OCI-LY7 (cell line): ENCODE results near the gene RASSF4. TPM values are rescaled to one million over a fixed set of nuclear protein-coding genes. Genes with fewer than 3 reads are reported as not detected.

Source experiments
- BruUV-seq: library from RNA; stranded (reverse); fragments of 400-500 nt; replicated peaks from 2 replicates; lab custom pipeline; 2021; lab: Mats Ljungman, UMichigan
- CTCF ChIA-PET: fragments of 300-600 bp; sonication (Branson Sonifier 250); formaldehyde crosslinking; loops from one replicate; lab custom pipeline; 2022; ENCODE audit warnings: antibody characterized with exemption; ENCODE audit not compliant: unreplicated experiment; lab: Charles Lee
- POLR2A ChIA-PET: fragments of 300-600 bp; sonication (Branson Sonifier 250); formaldehyde crosslinking; loops from one replicate; lab custom pipeline; 2022; ENCODE audit warnings: antibody characterized with exemption; lab: Charles Lee
- DNase-seq: peaks from one replicate; pipeline ENCODE4 v3.0.0-alpha.2; 2015; ENCODE audit warnings: low spot score
- H2AFZ ChIP-seq: fragments of 200-600 bp; sonication (generic), shearing (Covaris generic); 2 replicates; pipeline ENCODE4 v1.6.1; 2014; ENCODE audit warnings: mild to moderate bottlenecking, antibody characterized with exemption, low read length, moderate library complexity
- H3K27ac ChIP-seq: fragments of 200-600 bp; sonication (generic); 2 replicates; pipeline ENCODE4 v1.5.1; 2014; ENCODE audit warnings: mixed run types, low read depth, mild to moderate bottlenecking, moderate library complexity, low read length, inconsistent platforms; ENCODE audit not compliant: poor library complexity, severe bottlenecking
- H3K36me3 ChIP-seq: fragments of 200-600 bp; sonication (generic); 2 replicates; pipeline ENCODE4 v1.6.1; 2014; ENCODE audit warnings: mild to moderate bottlenecking, antibody characterized with exemption, low read length, moderate library complexity, mixed read lengths; ENCODE audit not compliant: insufficient read depth
- H3K4me1 ChIP-seq: fragments of 200-600 bp; sonication (generic); 2 replicates; pipeline ENCODE4 v1.5.1; 2014; ENCODE audit warnings: mild to moderate bottlenecking, low read length; ENCODE audit not compliant: insufficient read depth, poor library complexity, severe bottlenecking
- H3K4me2 ChIP-seq: fragments of 200-600 bp; sonication (generic); 2 replicates; pipeline ENCODE4 v1.6.1; 2014; ENCODE audit warnings: mild to moderate bottlenecking, low read length
- H3K4me3 ChIP-seq: fragments of 200-600 bp; sonication (generic); 2 replicates; pipeline ENCODE4 v1.5.1; 2014; ENCODE audit warnings: mild to moderate bottlenecking, low read depth, low read length; ENCODE audit not compliant: poor library complexity, severe bottlenecking
- H3K79me2 ChIP-seq: fragments of 200-600 bp; sonication (generic); 2 replicates; pipeline ENCODE4 v1.6.1; 2016; ENCODE audit warnings: low read depth, mild to moderate bottlenecking, low read length, moderate library complexity, mixed read lengths; ENCODE audit not compliant: insufficient read depth
- H3K9me2 ChIP-seq: fragments of 200-600 bp; sonication (generic); 2 replicates; pipeline ENCODE4 v1.6.1; 2016; ENCODE audit warnings: mild to moderate bottlenecking, low read length, mixed read lengths; ENCODE audit not compliant: insufficient read depth
- H3K9me3 ChIP-seq: fragments of 200-600 bp; sonication (generic); 2 replicates; pipeline ENCODE4 v1.6.1; 2014; ENCODE audit warnings: mild to moderate bottlenecking, mixed run types, low read length, mixed read lengths
- H4K20me1 ChIP-seq: fragments of 200-600 bp; sonication (generic); 2 replicates; pipeline ENCODE4 v1.6.1; 2014; ENCODE audit warnings: mild to moderate bottlenecking, antibody characterized with exemption, low read length, moderate library complexity, mixed read lengths; ENCODE audit not compliant: insufficient read depth
- EZH2phosphoT487 ChIP-seq: fragments of 200-600 bp; sonication (generic); IDR thresholded peaks from 2 replicates; pipeline ENCODE4 v1.6.1; 2018; ENCODE audit warnings: low read depth, borderline replicate concordance, mild to moderate bottlenecking, mixed run types, antibody characterized with exemption, low read length, moderate library complexity, mixed read lengths
- intact Hi-C: fragments of 100-400 bp; cut with micrococcal nuclease; formaldehyde crosslinking; loops from one replicate; pipeline ENCODE4 v1.10.0; 2022; ENCODE audit not compliant: unreplicated experiment
- total RNA-seq, 2 experiments: library from RNA; depleted of rRNA in 1 of 2; stranded (reverse); fragments of >200 nt in 1 of 2; shearing (Covaris generic) in 1 of 2; gene quantifications; 2 replicates each; pipeline ENCODE4 v1.2.3, GENCODE V29; 2014 to 2022
- TF ChIP-seq, protein P1 (sequence below): fragments of 200-600 bp; sonication (generic); conservative IDR thresholded peaks from 2 replicates; pipeline ENCODE4 v1.5.1; 2014; ENCODE audit warnings: mild to moderate bottlenecking, antibody characterized with exemption, low read length, moderate library complexity, mixed read lengths

The RASSF4 gene
- total RNA-seq, 2 experiments from 2014 or later: 2.6 to 5.3 TPM

DNA sequence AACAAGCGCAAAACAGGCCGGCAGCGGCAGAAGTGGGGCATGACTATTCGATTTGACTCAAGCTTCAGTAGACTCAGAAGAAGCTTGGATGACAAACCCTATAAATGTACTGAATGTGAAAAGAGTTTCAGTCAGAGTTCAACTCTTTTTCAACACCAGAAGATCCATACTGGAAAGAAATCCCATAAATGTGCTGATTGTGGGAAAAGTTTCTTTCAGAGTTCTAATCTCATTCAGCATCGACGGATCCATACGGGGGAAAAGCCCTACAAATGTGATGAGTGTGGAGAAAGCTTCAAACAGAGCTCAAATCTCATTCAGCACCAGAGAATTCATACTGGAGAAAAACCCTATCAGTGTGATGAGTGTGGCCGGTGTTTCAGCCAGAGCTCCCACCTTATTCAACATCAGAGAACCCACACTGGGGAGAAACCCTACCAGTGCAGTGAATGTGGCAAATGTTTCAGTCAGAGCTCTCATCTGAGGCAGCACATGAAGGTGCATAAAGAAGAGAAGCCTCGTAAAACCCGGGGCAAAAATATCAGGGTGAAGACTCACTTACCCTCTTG is 43.9 kb downstream of the RASSF4 start:
- Histone ChIP-seq H3K4me2 (no peak overlapping the region), H3K4me1 (peaks cover 19% of the 10 kb centered on the region), H4K20me1 (peaks cover 20% of the 10 kb centered on the region; the same call in 1 of the 2 replicates), H3K9me2 (no peaks in the 10 kb centered on the region), H3K36me3 (peaks cover 39% of the 10 kb centered on the region), H3K9me3 (peaks cover 33% of the 10 kb centered on the region; the same call in 1 of the 2 replicates), H2AFZ (no peak overlapping the region), H3K4me3 (no peak overlapping the region), H3K27ac (no peak overlapping the region), H3K79me2 (peaks cover 39% of the 10 kb centered on the region)
- TF ChIP-seq, protein P1, sequence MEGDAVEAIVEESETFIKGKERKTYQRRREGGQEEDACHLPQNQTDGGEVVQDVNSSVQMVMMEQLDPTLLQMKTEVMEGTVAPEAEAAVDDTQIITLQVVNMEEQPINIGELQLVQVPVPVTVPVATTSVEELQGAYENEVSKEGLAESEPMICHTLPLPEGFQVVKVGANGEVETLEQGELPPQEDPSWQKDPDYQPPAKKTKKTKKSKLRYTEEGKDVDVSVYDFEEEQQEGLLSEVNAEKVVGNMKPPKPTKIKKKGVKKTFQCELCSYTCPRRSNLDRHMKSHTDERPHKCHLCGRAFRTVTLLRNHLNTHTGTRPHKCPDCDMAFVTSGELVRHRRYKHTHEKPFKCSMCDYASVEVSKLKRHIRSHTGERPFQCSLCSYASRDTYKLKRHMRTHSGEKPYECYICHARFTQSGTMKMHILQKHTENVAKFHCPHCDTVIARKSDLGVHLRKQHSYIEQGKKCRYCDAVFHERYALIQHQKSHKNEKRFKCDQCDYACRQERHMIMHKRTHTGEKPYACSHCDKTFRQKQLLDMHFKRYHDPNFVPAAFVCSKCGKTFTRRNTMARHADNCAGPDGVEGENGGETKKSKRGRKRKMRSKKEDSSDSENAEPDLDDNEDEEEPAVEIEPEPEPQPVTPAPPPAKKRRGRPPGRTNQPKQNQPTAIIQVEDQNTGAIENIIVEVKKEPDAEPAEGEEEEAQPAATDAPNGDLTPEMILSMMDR: no peak
- TF ChIP-seq EZH2phosphoT487: no peak
- CTCF ChIA-PET: no interaction called here
- BruUV-seq: no TSS peak
- no peak for DNase-seq
- intact Hi-C loops: loop anchor here (5.0 to 10.0 kb wide), 4 partner anchors 461 to 1029 kb away; partner anchors contain the start of genes NCOA4, TIMM23 and ZFAND4
- POLR2A ChIA-PET: interaction anchor here (0.7 to 0.8 kb wide), 2 partner anchors 37 to 164 kb away, joined by 3 read pairs; no protein-coding TSS in a partner anchor

DNA sequence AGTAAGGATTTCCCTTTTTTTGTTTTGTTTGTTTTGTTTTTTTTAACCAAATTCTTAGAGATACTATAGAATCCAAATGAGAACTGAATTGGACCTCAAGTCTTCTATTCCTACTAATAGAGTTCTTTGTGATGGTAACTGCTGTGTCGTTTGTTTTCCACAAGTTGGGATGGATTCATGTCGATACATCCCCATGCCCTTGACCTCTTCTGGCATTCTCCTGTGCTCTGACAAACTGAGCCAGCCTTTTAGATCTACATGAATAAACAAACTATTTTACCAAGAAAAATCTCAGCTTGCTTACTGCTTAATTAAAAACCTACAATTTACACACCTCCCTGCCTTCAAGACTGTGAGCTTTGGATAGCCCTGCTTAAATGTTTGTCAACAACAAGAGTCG is 45.1 kb downstream of the RASSF4 start:
- DNase-seq: no peak
- POLR2A ChIA-PET: interaction anchor here (0.9 kb wide), 1 partner anchor 9 kb away, joined by 3 read pairs; no protein-coding TSS in a partner anchor
- H3K9me3 ChIP-seq: peaks cover 33% of the 10 kb centered on the region; the same call in 1 of the 2 replicates
- peaks cover 39% of the 10 kb centered on the region for H3K36me3 ChIP-seq
- H4K20me1 ChIP-seq: peaks cover 20% of the 10 kb centered on the region; the same call in 1 of the 2 replicates
- intact Hi-C loops: loop anchor here (5.0 to 10.0 kb wide), 4 partner anchors 460 to 1028 kb away; partner anchors contain the start of genes NCOA4, TIMM23 and ZFAND4
- CTCF ChIA-PET: no interaction called here
- H3K79me2 ChIP-seq: peaks cover 39% of the 10 kb centered on the region
- no peak overlapping the region for H3K27ac ChIP-seq
- no peaks in the 10 kb centered on the region for H3K9me2 ChIP-seq
- H3K4me1 ChIP-seq: peaks cover 19% of the 10 kb centered on the region
- no peak overlapping the region for H3K4me2 ChIP-seq
- H3K4me3 ChIP-seq: no peak overlapping the region
- TF ChIP-seq, protein P1: no peak
- TF ChIP-seq EZH2phosphoT487: no peak
- H2AFZ ChIP-seq: no peak overlapping the region
- BruUV-seq: no TSS peak

DNA sequence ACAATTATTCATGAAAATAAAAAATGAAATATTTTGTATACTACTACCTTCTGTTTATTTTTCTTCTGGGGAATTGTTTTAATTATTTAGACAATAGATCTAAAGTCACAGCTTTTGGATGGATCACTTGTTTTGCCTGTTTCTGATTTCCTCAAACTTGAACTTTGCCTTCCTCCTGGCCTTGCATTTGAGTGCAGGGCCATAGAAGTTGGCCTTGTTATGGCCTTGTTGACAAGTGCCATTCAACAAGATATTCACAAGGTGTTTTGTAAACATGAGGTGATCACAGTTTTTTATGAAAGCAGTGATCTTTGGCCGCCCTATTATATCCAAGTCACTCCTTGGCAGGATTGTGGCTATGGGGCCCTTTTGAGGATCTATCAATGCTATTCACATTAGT is 45.7 kb downstream of the RASSF4 start:
- ChIA-PET POLR2A (interaction anchor here (0.9 kb wide), 1 partner anchor 10 kb away, joined by 3 read pairs; no protein-coding TSS in a partner anchor), CTCF (interaction anchor here (0.9 kb wide), 1 partner anchor 10 kb away, joined by 3 read pairs; no protein-coding TSS in a partner anchor)
- peaks cover 33% of the 10 kb centered on the region; the same call in 1 of the 2 replicates for H3K9me3 ChIP-seq
- peaks cover 20% of the 10 kb centered on the region; the same call in 1 of the 2 replicates for H4K20me1 ChIP-seq
- no TSS peak for BruUV-seq
- no peaks in the 10 kb centered on the region for H3K9me2 ChIP-seq
- no peak overlapping the region for H2AFZ ChIP-seq
- no peak overlapping the region for H3K4me2 ChIP-seq
- TF ChIP-seq, protein P1: no peak
- no peak for TF ChIP-seq EZH2phosphoT487
- H3K79me2 ChIP-seq: peaks cover 39% of the 10 kb centered on the region
- intact Hi-C loops: loop anchor here (10.0 kb wide), 3 partner anchors 460 to 970 kb away; partner anchors contain the start of genes TIMM23 and ZFAND4
- H3K27ac ChIP-seq: no peak overlapping the region
- DNase-seq: no peak
- peaks cover 39% of the 10 kb centered on the region for H3K36me3 ChIP-seq
- peaks cover 15% of the 10 kb centered on the region for H3K4me1 ChIP-seq
- H3K4me3 ChIP-seq: no peak overlapping the region
